ENCODE results near the gene CYSRT1. TPM values are rescaled to one million over a fixed set of nuclear protein-coding genes. Genes with fewer than 3 reads are reported as not detected.
"Not testable (repeated sequence)": the region's sequence is repeated elsewhere in the genome, so short reads cannot be mapped to it uniquely, and the experiment has no call there.

CYSRT1 gene
- total RNA-seq, 2 experiments from 2014 or later, result 0.32 to 0.49 TPM

- DNase-seq, result no peak
- Mint-ChIP-seq H3K9me3 (no peaks in the 10 kb centered on the region), H3K27ac (no peak overlapping the region), H3K36me3 (no peaks in the 10 kb centered on the region), H3K4me3 (no peak overlapping the region), H3K4me1 (peaks cover 2% of the 10 kb centered on the region), H3K27me3 (peaks cover 9% of the 10 kb centered on the region)
Observed at GRCh38 chr9:137233143-137233980, 8.4 kb downstream of the CYSRT1 start.

GRCh38 chr9:137234055-137234697 lies 9.2 kb downstream of the CYSRT1 start:
- no peak for DNase-seq
- H3K9me3 Mint-ChIP-seq, result no peaks in the 10 kb centered on the region
- H3K36me3 Mint-ChIP-seq, result peaks cover 4% of the 10 kb centered on the region
- H3K27ac Mint-ChIP-seq, result no peak overlapping the region
- H3K27me3 Mint-ChIP-seq, result peaks cover 5% of the 10 kb centered on the region
- no peak overlapping the region for H3K4me3 Mint-ChIP-seq
- H3K4me1 Mint-ChIP-seq, result peaks cover 8% of the 10 kb centered on the region

DNA sequence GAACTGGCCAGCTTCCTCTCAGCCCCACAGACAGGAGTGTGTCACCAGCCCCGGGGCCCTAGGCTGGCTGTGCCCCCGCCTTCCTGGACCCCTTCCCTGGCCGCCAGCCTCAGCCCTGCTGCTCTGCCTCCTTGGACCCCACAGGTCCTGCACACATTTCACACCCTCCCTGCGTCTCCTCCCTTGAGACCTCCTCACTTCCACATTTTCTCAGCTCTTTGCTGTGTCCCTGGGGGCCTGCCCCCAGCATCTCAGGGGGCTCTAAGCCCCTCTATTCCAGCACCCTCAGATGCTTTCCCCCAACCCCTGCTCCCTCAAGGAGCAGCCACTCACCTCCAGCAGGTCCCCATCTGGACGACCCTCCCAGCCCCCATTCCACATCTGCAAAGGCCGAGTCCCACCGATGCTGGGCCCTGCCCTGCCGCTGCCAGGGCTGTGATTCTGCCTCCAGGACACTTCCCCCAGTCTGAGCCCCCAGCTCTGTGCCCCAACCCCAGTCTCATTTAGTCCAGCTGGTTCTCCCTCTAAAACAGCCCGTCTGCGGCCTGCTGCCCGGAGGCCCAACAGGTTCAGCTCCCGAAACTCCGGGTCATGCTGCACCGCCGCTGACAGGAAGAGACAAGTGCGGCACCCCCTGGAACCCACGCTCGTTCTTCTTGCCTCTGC lies 9.9 kb downstream of the CYSRT1 start:
- peaks cover 9% of the 10 kb centered on the region for H3K4me1 Mint-ChIP-seq
- H3K36me3 Mint-ChIP-seq, result peaks cover 4% of the 10 kb centered on the region
- H3K27ac Mint-ChIP-seq, result no peak overlapping the region
- H3K9me3 Mint-ChIP-seq, result no peaks in the 10 kb centered on the region
- no peak for DNase-seq
- H3K4me3 Mint-ChIP-seq, result no peak overlapping the region
- H3K27me3 Mint-ChIP-seq, result peaks cover 5% of the 10 kb centered on the region

- Mint-ChIP-seq H3K9me3 (no peaks in the 10 kb centered on the region), H3K36me3 (peaks cover 4% of the 10 kb centered on the region), H3K4me1 (peaks cover 9% of the 10 kb centered on the region), H3K27ac (no peak overlapping the region), H3K27me3 (peaks cover 5% of the 10 kb centered on the region), H3K4me3 (no peak overlapping the region)
- no peak for DNase-seq
Observed at GRCh38 chr9:137235424-137236237, 10.7 kb downstream of the CYSRT1 start.

DNA sequence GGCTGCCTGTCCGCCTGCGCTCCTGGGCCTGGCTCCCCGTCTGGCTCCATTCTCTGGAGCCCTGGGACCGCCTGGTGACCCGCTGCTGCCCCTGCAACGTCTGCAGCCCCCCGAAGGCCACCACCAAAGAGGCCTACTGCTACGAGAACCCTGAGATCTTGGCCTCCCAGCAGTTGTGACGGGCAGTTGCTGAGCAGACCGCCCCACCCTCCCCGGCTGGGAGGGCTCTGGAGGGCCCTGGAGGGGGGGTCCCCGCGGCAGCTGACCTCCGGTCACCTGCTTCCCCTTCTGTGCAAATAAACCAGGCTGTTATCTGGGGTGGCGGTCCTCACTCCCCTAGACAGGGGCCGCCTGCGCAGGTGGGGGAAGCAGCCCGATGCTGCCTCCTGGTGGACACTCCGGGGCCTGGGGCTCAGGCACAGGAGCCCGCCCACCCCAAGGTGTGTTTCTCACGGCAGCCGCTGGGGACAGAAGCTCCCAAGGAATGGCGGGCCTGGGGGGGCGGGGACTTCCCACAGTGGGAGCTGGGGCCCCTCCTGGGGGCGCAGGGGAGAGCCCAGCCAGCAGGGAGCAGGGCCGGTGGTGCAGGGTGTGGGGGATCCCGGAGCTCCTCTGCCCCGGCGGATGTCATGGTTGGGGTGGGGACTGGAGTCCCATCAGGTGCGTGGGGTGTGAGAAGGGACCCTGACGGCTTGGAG lies 11.4 kb downstream of the CYSRT1 start:
- H3K4me1 Mint-ChIP-seq, result peaks cover 9% of the 10 kb centered on the region
- no peaks in the 10 kb centered on the region for H3K9me3 Mint-ChIP-seq
- H3K4me3 Mint-ChIP-seq, result no peak overlapping the region
- H3K27ac Mint-ChIP-seq, result no peak overlapping the region
- peaks cover 6% of the 10 kb centered on the region for H3K36me3 Mint-ChIP-seq
- H3K27me3 Mint-ChIP-seq, result peaks cover 5% of the 10 kb centered on the region
- DNase-seq, result peak; percentile 90

DNA sequence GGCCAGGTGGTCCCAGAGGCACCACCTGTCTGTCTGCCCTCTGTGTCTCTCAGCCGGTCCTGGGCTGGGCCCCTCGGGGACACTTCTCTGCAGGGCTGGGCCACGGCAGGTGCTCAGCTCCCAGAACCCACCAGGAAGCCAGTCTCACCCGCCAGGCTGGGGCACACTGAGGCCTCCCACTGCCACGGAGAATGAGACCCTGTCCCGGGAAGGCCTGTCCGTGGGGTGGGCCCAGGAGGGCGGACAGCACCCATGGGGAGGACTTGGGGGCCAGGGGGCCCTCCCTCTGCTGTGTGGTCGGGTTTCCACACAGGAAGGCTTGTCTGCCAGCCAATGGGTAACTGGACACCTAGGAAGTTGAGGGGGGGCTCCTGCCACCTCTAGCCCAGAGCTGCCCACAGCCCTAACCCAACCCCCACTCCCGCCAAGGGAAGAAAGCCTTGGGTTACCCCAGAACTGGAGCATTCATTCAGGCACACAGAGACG lies 12.0 kb downstream of the CYSRT1 start:
- DNase-seq, result peak; percentile 6
- peaks cover 5% of the 10 kb centered on the region for H3K27me3 Mint-ChIP-seq
- H3K27ac Mint-ChIP-seq, result no peak overlapping the region
- H3K9me3 Mint-ChIP-seq, result no peaks in the 10 kb centered on the region
- H3K4me1 Mint-ChIP-seq, result peaks cover 9% of the 10 kb centered on the region
- peaks cover 9% of the 10 kb centered on the region for H3K36me3 Mint-ChIP-seq
- no peak overlapping the region for H3K4me3 Mint-ChIP-seq

GRCh38 chr9:137237759-137238726 lies 13.1 kb downstream of the CYSRT1 start:
- no peak overlapping the region for H3K27ac Mint-ChIP-seq

DNA sequence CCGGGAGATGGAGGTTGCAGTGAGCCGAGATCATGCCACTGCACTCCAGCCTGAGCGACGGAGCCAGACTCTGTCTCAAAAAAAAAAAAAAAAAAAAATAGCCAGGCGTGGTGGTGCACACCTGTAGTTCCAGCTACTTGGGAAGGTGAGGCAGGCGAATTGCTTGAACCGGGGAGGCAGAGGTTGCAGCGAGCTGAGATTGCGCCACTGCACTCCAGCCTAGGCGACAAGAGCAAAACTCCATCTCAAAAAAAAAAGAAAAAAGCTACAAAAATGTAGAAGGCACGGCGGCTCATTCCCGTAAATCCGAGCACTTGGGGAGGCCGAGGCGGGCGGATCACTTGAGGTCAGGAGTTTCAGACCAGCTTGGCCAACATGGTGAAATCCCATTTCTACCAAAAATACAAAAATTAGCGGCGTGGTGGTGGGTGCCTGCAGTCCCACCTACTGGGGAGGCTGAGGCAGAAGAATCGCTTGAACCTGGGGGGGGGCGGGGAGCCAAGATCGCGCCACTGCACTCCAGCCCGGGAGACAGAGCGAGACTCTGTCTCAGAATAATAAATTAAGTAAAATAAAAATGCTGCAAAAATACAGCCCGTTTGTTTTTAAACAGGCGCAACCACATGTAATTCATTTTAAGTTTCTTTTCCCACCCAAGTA lies 14.7 kb downstream of the CYSRT1 start:
- not testable (repeated sequence) for DNase-seq, H3K9me3 Mint-ChIP-seq, H3K27me3 Mint-ChIP-seq
- H3K4me1 Mint-ChIP-seq, result peaks cover 23% of the 10 kb centered on the region
- peak overlapping the region; percentile 56 for H3K27ac Mint-ChIP-seq
- peak overlapping the region; percentile 80 for H3K4me3 Mint-ChIP-seq
- peaks cover 26% of the 10 kb centered on the region for H3K36me3 Mint-ChIP-seq

More at GRCh38 chr9:137237759-137238726, 13.1 kb downstream of the CYSRT1 start:
- Mint-ChIP-seq H3K4me3 (no peak overlapping the region), H3K9me3 (no peaks in the 10 kb centered on the region), H3K27me3 (peaks cover 5% of the 10 kb centered on the region), H3K4me1 (peaks cover 17% of the 10 kb centered on the region), H3K36me3 (peaks cover 19% of the 10 kb centered on the region)
- DNase-seq, result peak; percentile 3

DNA sequence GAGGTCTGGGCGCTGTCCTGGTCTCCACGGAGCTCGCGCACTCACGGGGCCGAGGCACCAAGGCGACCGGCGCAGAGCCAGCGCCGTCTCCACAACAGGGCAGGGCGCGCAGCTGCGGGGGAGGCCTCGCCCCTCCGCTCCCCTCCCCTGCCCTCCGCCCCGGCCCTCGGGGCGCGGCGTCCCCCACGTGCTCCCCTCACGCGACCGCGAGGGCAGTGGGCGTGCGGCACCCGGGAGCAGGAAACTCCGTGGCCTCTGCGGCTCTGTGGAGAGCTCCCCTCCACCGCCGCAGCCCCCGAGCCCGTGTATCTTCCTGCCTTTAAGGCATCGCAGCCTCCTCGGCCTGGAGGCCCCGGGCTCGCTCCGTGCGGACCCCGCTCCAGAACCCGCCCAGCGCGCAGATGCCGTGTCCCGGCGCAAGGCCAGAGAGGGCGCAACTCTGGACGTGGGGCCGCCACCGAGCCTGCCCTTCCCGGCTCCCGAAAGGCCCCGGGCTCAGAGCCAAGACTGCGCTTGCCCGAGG lies 15.4 kb downstream of the CYSRT1 start:
- Mint-ChIP-seq H3K27me3 (peaks cover under 1% of the 10 kb centered on the region), H3K9me3 (no peaks in the 10 kb centered on the region), H3K27ac (peak overlapping the region; percentile 56), H3K4me3 (peak overlapping the region; percentile 80), H3K36me3 (peaks cover 26% of the 10 kb centered on the region), H3K4me1 (peaks cover 23% of the 10 kb centered on the region)
- DNase-seq, result peak; percentile 83

DNA sequence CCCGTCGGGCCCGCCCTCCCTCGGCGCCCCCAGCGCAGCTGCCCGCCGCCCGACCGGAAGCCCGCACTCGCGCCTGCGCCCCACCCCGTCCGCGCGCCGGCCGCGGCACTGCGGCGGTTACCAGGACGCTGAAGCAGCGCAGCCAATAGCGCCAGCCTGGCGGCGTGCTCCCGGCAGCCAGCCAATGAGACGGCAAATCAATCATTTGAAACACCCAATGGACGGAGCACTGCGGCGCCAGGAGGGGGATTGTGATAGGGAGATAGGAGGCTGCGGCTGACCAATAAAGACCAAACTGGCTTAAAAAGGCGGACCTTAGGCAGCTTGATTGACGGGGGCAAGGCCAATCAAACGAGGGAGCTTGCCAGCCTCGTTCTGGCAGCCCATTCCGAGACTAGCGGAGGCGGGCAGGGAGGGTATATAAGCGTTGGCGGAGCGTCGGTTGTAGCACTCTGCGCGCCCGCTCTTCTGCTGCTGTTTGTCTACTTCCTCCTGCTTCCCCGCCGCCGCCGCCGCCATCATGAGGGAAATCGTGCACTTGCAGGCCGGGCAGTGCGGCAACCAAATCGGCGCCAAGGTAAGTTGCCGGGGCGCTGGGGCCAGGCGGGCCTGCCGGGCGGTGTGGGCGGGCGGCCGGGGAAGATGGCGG lies 16.0 kb downstream of the CYSRT1 start, which contains the start of gene TUBB4B:
Gene TUBB4B, plus strand, starts transcription at position 447 of the 649 bp plus-strand sequence. Its CDS starts 74 bp downstream, at position 521.
- peaks cover 23% of the 10 kb centered on the region for H3K4me1 Mint-ChIP-seq
- H3K27me3 Mint-ChIP-seq, result no peaks in the 10 kb centered on the region
- H3K27ac Mint-ChIP-seq, result peak within 1 kb of the TSS; percentile 88
- H3K4me3 Mint-ChIP-seq, result peak within 1 kb of the TSS; percentile 88
- H3K9me3 Mint-ChIP-seq, result no peaks in the 10 kb centered on the region
- peak; percentile 99 for DNase-seq
- H3K36me3 Mint-ChIP-seq, result peaks cover 26% of the 10 kb centered on the region

DNA sequence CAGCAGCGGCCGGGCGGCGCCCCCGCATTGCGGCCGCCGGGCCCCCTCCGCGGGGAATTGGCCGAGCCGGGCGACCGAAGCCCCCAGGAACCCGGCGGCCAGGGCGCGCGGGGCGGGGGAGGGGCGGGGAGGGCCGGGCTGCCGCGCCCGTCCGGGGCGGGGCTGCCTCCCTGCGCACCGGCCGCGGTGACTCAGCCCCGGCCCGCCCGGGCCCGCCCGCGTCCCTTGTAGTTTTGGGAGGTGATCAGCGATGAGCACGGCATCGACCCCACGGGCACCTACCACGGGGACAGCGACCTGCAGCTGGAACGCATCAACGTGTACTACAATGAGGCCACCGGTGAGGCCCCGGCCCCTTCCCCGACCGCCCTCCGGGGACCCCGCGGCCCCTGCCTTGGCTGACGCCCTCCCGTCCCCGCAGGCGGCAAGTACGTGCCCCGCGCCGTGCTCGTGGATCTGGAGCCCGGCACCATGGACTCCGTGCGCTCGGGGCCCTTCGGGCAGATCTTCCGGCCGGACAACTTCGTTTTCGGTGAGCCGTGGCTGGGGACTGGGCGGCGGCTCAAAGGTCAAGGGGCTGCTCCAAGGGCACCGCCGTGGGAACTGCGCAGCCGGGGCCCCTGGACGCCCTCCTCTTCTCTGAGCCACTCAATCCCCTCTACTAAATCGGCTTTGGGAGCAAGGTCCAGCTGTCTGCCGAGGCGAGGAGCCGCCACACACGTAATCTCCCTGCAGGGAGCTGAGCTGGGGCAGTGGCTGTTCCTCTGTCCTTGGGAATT lies 16.7 kb downstream of the CYSRT1 start:
- Mint-ChIP-seq H3K4me3 (peak overlapping the region; percentile 82), H3K4me1 (peaks cover 23% of the 10 kb centered on the region), H3K9me3 (no peaks in the 10 kb centered on the region), H3K27me3 (no peaks in the 10 kb centered on the region), H3K27ac (peak overlapping the region; percentile 67), H3K36me3 (peaks cover 26% of the 10 kb centered on the region)
- peak; percentile 72 for DNase-seq
